Ovary (tissue), 9 donors: ENCODE measurements around the gene ADPRM. TPM values are rescaled to one million over a fixed set of nuclear protein-coding genes. Genes with fewer than 3 reads are reported as not detected.

Source experiments
- DNase-seq, 5 donors: peaks; one replicate each; pipeline ENCODE4 v3.0.0-alpha.2; 2019 to 2020
- H3K27ac ChIP-seq, 2 donors: fragments of 200-600 bp; one replicate each; pipeline versions ENCODE4 v1.5.1 to v1.8.0; 2019 to 2022
- H3K27me3 ChIP-seq: fragments of 200-600 bp; one replicate; pipeline ENCODE4 v1.8.0; 2022
- H3K36me3 ChIP-seq: fragments of 200-600 bp; sonication (generic); one replicate; pipeline ENCODE4 v1.5.1; 2019
- H3K4me1 ChIP-seq: one replicate; pipeline ENCODE4 v1.8.1; 2013; ENCODE audit warnings: mild to moderate bottlenecking, moderate library complexity; ENCODE audit not compliant: insufficient read depth
- H3K4me3 ChIP-seq: fragments of 200-600 bp; sonication (generic); one replicate; pipeline ENCODE4 v1.5.1; 2017
- H3K9me3 ChIP-seq, 2 donors: fragments of 200-600 bp in 1 of 2; sonication (generic) in 1 of 2; one replicate each; pipeline versions ENCODE4 v1.5.1 to v1.8.1; 2013 to 2019; ENCODE audit warnings: mild to moderate bottlenecking in 1 of 2, moderate library complexity in 1 of 2
- CTCF ChIP-seq, 3 donors: fragments of 450-650 bp in 2 of 3; fragments of 200-600 bp in 1 of 3; IDR thresholded peaks; one replicate each; pipeline versions ENCODE4 v1.5.1 to v1.8.0; 2016 to 2022; ENCODE audit warnings: antibody characterized with exemption in 3 of 3, mild to moderate bottlenecking in 1 of 3
- EP300 ChIP-seq: sonication (generic); formaldehyde crosslinking; IDR thresholded peaks from one replicate; pipeline ENCODE4 v1.6.1; 2017; ENCODE audit warnings: antibody characterized with exemption
- POLR2A ChIP-seq: fragments of 450-650 bp; IDR thresholded peaks from one replicate; pipeline ENCODE4 v1.6.1; 2017; ENCODE audit warnings: antibody characterized with exemption, mild to moderate bottlenecking, moderate library complexity
- WGBS, 3 donors: extraction: QIAGEN DNeasy Blood & Tissue Kit in 1 of 3; methylation state at CpG; one replicate each; pipeline versions ENCODE4 v1.1.5 to v1.1.7; 2013 to 2017; 5-methylcytosine and 5-hydroxymethylcytosine counted together
- intact Hi-C, 4 donors: fragments of 100-400 bp; cut with DNase I; formaldehyde crosslinking; loops; one replicate each; pipeline versions ENCODE4 v1.11.0 to v1.15.1; 2022 to 2023
- polyA plus RNA-seq, 2 donors: library from polyadenylated mRNA; stranded (reverse); fragments of 200-250 nt in 1 of 2; fragments of 350-450 nt in 1 of 2; fragmentation: Illumina TruSeq in 1 of 2; extraction: RNeasy Lipid Tissue Mini Kit (QIAGEN cat#74804) in 1 of 2; gene quantifications; one replicate each; pipeline ENCODE4 v1.2.3, GENCODE V29; 2013 to 2014
- total RNA-seq, 7 donors: library from RNA; depleted of rRNA in 2 of 7; stranded (reverse); fragments of >200 nt in 2 of 7; fragmentation: NEBNext Ultra II Directional in 3 of 7; extraction: Animal tissue kit (Norgen Biotek cat#: 25700) in 3 of 7; gene quantifications; one replicate each; pipeline versions ENCODE4 v1.1.0 to v1.2.4, GENCODE V29; 2016 to 2023
- donor health status: DM: no; HTN: no; CAD: no; lungs with moderate emphysema.
- donor health status: DM: no; HTN: no; CAD: no.
- donor health status: Bipolar disorder and iron deficiency.
- donor health status: DM: yes; HTN: yes; CAD: no.
- donor health status: DM: no; HTN: no; CAD: no.
- donor health status: DM: yes; HTN: yes; CAD: no.

ADPRM gene
- total and polyA plus RNA-seq, 9 donors: 12.4 to 21.6 (median 15.3) TPM

- Histone ChIP-seq H3K27ac (no peak overlapping the region), H3K27me3 (no peaks in the 10 kb centered on the region), H3K4me1 (no peaks in the 10 kb centered on the region), H3K36me3 (no peaks in the 10 kb centered on the region), H3K4me3 (no peak overlapping the region), H3K9me3 (no peaks in the 10 kb centered on the region)
- 89 to 92% (median 91%) methylated on average over 5 of the region's 5 CpGs for WGBS, 3 donors
- intact Hi-C loops: loop anchor here in 2 of 4 donors (5.0 to 10.0 kb wide), 2 partner anchors 195 to 198 kb away; no protein-coding TSS in a partner anchor
- DNase-seq: no peak
- TF ChIP-seq CTCF (IDR thresholded peaks at IDR 0.05) (no peak), EP300 (no peak), POLR2A (no peak)
Observed at GRCh38 chr17:10649602-10650001, 47.8 kb upstream of the ADPRM start.

- TF ChIP-seq EP300 (no peak), CTCF (IDR thresholded peaks at IDR 0.05) (no peak), POLR2A (no peak)
- Histone ChIP-seq H3K27ac (no peak overlapping the region), H3K4me1 (no peaks in the 10 kb centered on the region), H3K4me3 (no peak overlapping the region), H3K9me3 (no peaks in the 10 kb centered on the region), H3K36me3 (no peaks in the 10 kb centered on the region), H3K27me3 (no peaks in the 10 kb centered on the region)
- 83 to 97% (median 86%) methylated on average over 9 of the region's 9 CpGs for WGBS, 3 donors
- no peak for DNase-seq
- intact Hi-C loops: no loop called here
Observed at GRCh38 chr17:10651927-10652326, 45.5 kb upstream of the ADPRM start.

- H3K27ac ChIP-seq: no peak overlapping the region
- H3K4me3 ChIP-seq: no peak overlapping the region
- DNase-seq: no peak
- no peaks in the 10 kb centered on the region for H3K27me3 ChIP-seq
- H3K36me3 ChIP-seq: no peaks in the 10 kb centered on the region
- no peaks in the 10 kb centered on the region for H3K9me3 ChIP-seq
- WGBS, 3 donors: 70 to 76% (median 70%) methylated on average over 11 of the region's 11 CpGs
- no peak for TF ChIP-seq EP300
- TF ChIP-seq CTCF (IDR thresholded peaks at IDR 0.05): no peak
- no peak for TF ChIP-seq POLR2A
- H3K4me1 ChIP-seq: no peaks in the 10 kb centered on the region
- intact Hi-C loops: no loop called here
Observed at GRCh38 chr17:10652984-10653659, 44.3 kb upstream of the ADPRM start.

- 71 to 78% (median 76%) methylated on average over 5 of the region's 5 CpGs for WGBS, 3 donors
- Histone ChIP-seq H3K9me3 (no peaks in the 10 kb centered on the region), H3K27me3 (no peaks in the 10 kb centered on the region), H3K4me1 (no peaks in the 10 kb centered on the region), H3K4me3 (no peak overlapping the region), H3K27ac (no peak overlapping the region), H3K36me3 (no peaks in the 10 kb centered on the region)
- TF ChIP-seq CTCF (IDR thresholded peaks at IDR 0.05) (no peak), POLR2A (no peak), EP300 (no peak)
- DNase-seq: no peak
- intact Hi-C loops: no loop called here
Observed at GRCh38 chr17:10653987-10654386, 43.4 kb upstream of the ADPRM start.
